GM20431 (cell line): ENCODE measurements around the gene DOCK1.

ENCODE experiments used
- in situ Hi-C: fragments of 300-500 bp; cut with MseI, MboI; formaldehyde crosslinking; loops from one replicate; pipeline ENCODE4 v1.15.0; 2020; ENCODE audit warnings: low sequenced_read_pairs; ENCODE audit not compliant: unreplicated experiment

DOCK1 gene

GRCh38 chr10:127236266-127236665 is 331.0 kb downstream of the DOCK1 start:
- in situ Hi-C loops, result no loop called here

GRCh38 chr10:127242914-127243313 is 337.7 kb downstream of the DOCK1 start:
- in situ Hi-C loops, result no loop called here

GRCh38 chr10:127243490-127244272 is 338.5 kb downstream of the DOCK1 start:
- in situ Hi-C loops, result no loop called here

DNA sequence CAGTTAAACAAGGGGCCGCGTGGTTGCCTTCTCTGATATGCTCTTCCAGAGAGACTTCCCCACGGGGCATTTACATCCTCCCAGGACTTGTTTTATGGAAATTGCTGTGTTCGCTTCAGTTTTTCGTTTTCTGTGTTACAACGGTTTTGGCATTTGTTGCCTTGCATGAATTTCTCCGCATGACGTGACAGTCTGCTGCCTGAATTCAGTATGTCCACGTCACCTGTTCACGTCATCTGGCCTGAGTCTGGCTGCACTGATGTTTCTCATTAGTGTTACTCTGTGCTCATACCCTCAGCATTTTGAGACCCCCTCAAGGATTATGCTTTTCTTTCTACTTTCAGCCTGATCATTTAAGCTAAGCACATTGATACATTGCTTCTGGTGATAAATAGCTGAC is 340.2 kb downstream of the DOCK1 start:
- in situ Hi-C loops, result no loop called here

DNA sequence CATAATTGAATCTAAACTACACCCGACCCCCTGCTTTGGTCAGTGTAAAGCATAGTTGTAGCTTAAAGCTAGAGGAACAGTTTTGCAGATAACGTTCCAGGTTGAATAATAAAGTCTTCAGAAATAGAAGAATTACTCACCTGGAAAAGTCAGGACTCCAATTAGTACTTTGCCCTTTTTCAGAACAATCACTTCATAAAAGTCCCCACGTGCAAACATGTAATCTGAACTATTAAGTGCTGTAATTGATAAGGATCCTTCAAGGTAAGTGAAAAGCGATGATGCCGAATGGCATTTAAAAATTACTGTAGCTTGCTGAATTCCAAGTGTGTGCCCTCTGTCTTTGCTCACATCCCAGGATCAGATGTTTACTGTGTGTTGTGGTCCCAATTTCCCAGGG is 344.8 kb downstream of the DOCK1 start:
- in situ Hi-C loops, result no loop called here

DNA sequence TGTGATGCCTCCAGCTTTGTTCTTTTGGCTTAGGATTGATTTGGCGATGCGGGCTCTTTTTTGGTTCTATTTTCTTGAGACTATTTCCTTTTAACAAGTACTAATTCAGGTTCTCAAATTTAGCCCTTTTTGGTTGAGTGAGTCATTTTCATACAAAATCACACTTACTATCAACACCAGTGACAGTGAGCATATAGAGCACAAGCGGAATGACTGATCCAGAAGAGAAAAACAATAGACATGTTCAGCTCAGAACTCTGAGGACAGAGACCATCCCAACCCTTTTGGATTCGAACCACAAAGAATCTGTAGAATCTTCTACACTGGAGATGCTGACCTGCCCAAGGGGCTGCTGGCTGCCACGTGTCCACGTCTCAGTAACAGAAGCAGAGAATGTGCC is 347.6 kb downstream of the DOCK1 start:
- in situ Hi-C loops, result no loop called here

- in situ Hi-C loops, result no loop called here
Observed at GRCh38 chr10:127254276-127254675, 349.0 kb downstream of the DOCK1 start.

DNA sequence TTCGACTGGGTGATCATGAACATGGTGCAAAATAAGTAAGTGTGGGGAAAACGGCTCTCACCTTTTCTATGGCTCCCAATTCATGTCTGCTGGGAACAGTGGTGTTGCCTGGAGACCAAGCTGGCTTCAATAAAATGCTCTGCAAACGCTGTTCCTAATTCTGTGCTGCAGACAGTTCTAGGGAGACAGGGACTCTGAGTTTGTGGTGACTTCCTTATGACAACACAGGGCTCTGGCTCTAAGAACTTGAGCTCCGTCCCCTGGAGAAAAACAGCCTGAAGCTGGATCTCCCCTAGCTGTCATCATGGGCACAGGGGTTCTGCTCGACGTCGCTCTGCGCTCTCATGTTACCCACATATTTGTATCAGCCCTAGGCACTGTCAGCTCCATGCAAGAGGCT is 352.2 kb downstream of the DOCK1 start:
- in situ Hi-C loops, result no loop called here

DNA sequence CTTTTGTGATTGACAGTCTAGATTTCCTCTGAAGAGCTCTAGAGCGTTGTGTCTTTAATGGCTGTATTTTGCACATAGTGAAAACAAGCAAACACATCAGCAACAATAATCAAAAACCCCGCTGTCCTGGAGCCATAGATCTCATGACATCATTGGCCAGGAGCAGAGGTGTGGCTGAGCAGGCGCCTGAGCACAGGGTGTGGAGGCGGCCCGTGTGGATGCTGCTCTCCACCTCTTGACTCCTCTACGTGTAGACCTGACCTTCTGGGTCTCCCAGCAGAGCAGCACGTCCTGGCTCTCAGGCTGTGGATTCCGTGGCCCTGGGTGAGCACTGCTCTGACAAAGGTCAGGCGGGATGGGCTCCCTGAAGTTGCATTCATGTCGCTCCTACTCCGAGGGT is 354.1 kb downstream of the DOCK1 start:
- in situ Hi-C loops, result no loop called here

DNA sequence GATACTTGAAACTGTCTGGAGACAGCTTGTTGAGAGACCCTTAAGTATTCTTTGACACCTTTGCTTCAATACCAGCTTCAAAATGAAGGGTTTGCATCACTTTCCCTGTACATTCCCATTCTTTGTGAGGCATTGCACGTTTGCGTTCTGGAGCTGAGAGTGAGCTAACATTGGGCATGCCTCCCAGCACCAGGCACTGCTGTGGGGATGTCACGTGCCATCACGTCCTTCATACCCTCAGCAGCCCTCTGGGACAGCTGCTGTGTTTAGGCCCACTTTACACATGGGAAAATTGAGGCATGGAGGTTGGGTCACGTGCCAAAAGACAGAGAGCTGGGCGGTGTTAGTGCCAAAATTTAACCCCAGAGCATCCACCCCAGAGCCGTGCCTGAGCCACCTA is 357.4 kb downstream of the DOCK1 start:
- in situ Hi-C loops, result no loop called here

- in situ Hi-C loops, result no loop called here
Observed at GRCh38 chr10:127265288-127265687, 360.1 kb downstream of the DOCK1 start.

- in situ Hi-C loops, result no loop called here
Observed at GRCh38 chr10:127266431-127266830, 361.2 kb downstream of the DOCK1 start.

GRCh38 chr10:127267442-127267841 is 362.2 kb downstream of the DOCK1 start:
- in situ Hi-C loops, result no loop called here

DNA sequence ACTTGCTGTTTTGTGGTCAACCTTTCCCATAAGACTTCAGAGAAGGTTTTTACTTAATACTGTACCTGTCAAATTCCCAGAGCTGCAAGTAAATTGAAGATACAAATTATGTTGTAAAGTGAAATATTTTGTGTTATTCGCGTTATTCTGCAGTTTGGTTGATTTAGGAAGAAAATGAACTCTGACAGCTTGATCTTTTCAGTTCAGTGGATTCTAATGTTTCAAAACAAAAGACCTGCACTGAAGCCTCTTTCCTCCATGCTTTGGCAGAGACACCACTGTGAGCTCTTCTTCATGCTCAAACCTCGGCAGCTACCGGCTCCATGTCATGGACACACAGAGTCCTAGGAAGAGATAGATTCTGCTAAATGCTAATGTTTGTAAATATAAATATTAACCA is 366.8 kb downstream of the DOCK1 start:
- in situ Hi-C loops, result no loop called here

- in situ Hi-C loops, result no loop called here
Observed at GRCh38 chr10:127275272-127275671, 370.0 kb downstream of the DOCK1 start.

DNA sequence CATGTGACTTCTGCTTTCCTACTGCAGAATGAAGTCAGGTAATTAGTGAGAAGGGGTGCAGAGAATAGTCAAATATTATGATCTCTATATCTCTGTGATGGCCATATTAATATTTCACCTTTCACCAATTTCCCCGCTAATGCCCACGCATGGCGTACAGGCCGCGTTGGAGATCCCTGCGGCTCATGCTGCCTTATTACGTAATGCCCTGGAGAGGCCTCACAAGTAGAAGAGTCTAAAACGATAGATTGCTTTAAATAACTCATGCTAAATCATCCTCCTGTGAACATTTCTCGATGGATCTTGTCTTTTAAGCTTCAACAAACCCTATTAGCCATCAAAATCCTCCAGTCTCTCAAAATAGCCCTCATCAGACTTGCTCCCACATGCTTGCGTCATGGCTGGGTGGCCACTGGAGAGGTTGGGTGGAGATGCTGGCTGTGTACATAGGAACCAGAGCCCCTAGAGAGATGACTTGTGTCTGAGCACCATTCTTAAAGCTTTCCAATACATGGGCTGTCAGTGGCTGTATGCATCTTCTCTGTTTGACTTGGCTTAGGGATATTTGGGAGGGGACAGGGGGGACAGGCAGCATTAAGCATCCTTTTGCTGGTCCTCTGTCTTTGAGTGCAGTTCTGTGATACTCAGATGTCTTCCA is 370.7 kb downstream of the DOCK1 start:
- in situ Hi-C loops, result no loop called here

- in situ Hi-C loops, result no loop called here
Observed at GRCh38 chr10:127276794-127277462, 371.7 kb downstream of the DOCK1 start.

DNA sequence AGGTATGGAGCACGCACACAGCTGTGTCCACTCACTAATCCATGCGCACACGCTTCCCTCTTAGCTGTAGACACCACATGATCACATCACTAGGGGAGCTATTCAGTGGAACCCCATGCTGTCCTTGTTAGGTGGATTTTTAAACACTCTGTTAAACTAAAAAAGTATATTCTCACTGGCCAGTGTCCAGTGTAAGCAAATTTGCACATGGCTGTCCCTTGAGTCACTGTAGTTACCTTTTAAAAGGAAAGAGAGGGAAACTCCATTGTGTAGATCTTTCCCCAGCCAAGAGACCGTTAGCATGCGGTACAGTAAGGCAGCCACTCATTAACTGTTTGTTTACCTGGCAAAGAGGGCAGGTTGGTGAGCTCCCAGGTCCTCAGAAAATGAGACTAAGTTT is 372.8 kb downstream of the DOCK1 start:
- in situ Hi-C loops, result no loop called here

- in situ Hi-C loops, result no loop called here
Observed at GRCh38 chr10:127279334-127279774, 374.1 kb downstream of the DOCK1 start.

GRCh38 chr10:127280446-127280845 is 375.2 kb downstream of the DOCK1 start:
- in situ Hi-C loops, result no loop called here

- in situ Hi-C loops, result no loop called here
Observed at GRCh38 chr10:127283017-127283416, 377.8 kb downstream of the DOCK1 start.
